Astrocyte (in vitro differentiated cells and primary cell): ENCODE results near the gene RPUSD1. TPM values are rescaled to one million over a fixed set of nuclear protein-coding genes. Genes with fewer than 3 reads are reported as not detected.

Source experiments
- DNase-seq: peaks from one replicate; pipeline ENCODE4 v3.0.0-alpha.2; 2010; ENCODE audit warnings: low read depth
- FAIRE-seq: peaks from 2 replicates; lab custom pipeline; 2011; peaks lifted over from hg19 to GRCh38; lab: Jason Lieb, UNC
- H2AFZ ChIP-seq: 2 replicates; pipeline ENCODE4 v1.6.0; 2012; ENCODE audit warnings: low read depth, low read length, inconsistent platforms
- H3K27ac ChIP-seq: 2 replicates; pipeline ENCODE4 v1.5.1; 2011; ENCODE audit warnings: low read depth, low read length, inconsistent platforms
- H3K27me3 ChIP-seq: 2 replicates; pipeline ENCODE4 v1.6.0; 2011; ENCODE audit warnings: low read length, inconsistent platforms; ENCODE audit not compliant: insufficient read depth
- H3K36me3 ChIP-seq: 2 replicates; pipeline ENCODE4 v1.5.1; 2011; ENCODE audit warnings: low read length, inconsistent platforms; ENCODE audit not compliant: insufficient read depth
- H3K4me1 ChIP-seq: 2 replicates; pipeline ENCODE4 v1.5.1; 2011; ENCODE audit warnings: low read length, inconsistent platforms; ENCODE audit not compliant: insufficient read depth
- H3K4me2 ChIP-seq: 2 replicates; pipeline ENCODE4 v1.6.0; 2012; ENCODE audit warnings: low read length, inconsistent platforms
- H3K4me3 ChIP-seq: 2 replicates; pipeline ENCODE4 v1.5.1; 2011; ENCODE audit warnings: low read depth, mild to moderate bottlenecking, low read length, inconsistent platforms; ENCODE audit not compliant: insufficient read depth
- H3K79me2 ChIP-seq: 2 replicates; pipeline ENCODE4 v1.6.0; 2012; ENCODE audit warnings: mild to moderate bottlenecking, low read length, inconsistent platforms; ENCODE audit not compliant: insufficient read depth
- H3K9ac ChIP-seq: 2 replicates; pipeline ENCODE4 v1.6.0; 2012; ENCODE audit warnings: mild to moderate bottlenecking, low read length, inconsistent platforms
- H3K9me3 ChIP-seq: 2 replicates; pipeline ENCODE4 v1.5.1; 2012; ENCODE audit warnings: low read depth, mild to moderate bottlenecking, low read length, inconsistent platforms; ENCODE audit not compliant: insufficient read depth
- H4K20me1 ChIP-seq: 2 replicates; pipeline ENCODE4 v1.6.0; 2012; ENCODE audit warnings: low read length, inconsistent platforms; ENCODE audit not compliant: insufficient read depth
- H3K27ac Mint-ChIP-seq: one replicate; pipeline ENCODE4 v1.8.0; 2021; ENCODE audit warnings: mild to moderate bottlenecking, mixed read lengths; ENCODE audit not compliant: unreplicated experiment
- H3K27me3 Mint-ChIP-seq: one replicate; pipeline ENCODE4 v1.8.0; 2021; ENCODE audit warnings: low read depth, mixed read lengths; ENCODE audit not compliant: unreplicated experiment
- H3K36me3 Mint-ChIP-seq: one replicate; pipeline ENCODE4 v1.8.0; 2021; ENCODE audit warnings: low read depth, mixed read lengths; ENCODE audit not compliant: unreplicated experiment
- H3K4me1 Mint-ChIP-seq: one replicate; pipeline ENCODE4 v1.8.0; 2021; ENCODE audit warnings: low read depth, mixed read lengths; ENCODE audit not compliant: unreplicated experiment
- H3K4me3 Mint-ChIP-seq: one replicate; pipeline ENCODE4 v1.8.0; 2021; ENCODE audit warnings: mild to moderate bottlenecking, moderate library complexity, mixed read lengths; ENCODE audit not compliant: unreplicated experiment
- H3K9me3 Mint-ChIP-seq: one replicate; pipeline ENCODE4 v1.8.0; 2021; ENCODE audit warnings: mild to moderate bottlenecking, mixed read lengths; ENCODE audit not compliant: unreplicated experiment
- CTCF ChIP-seq: IDR thresholded peaks from 2 replicates; pipeline ENCODE4 v1.5.1; 2011; ENCODE audit warnings: low read depth, mild to moderate bottlenecking, inconsistent platforms, low read length, moderate library complexity; ENCODE audit not compliant: insufficient read depth
- EZH2 ChIP-seq: IDR thresholded peaks from 2 replicates; pipeline ENCODE4 v1.6.1; 2012; ENCODE audit warnings: mild to moderate bottlenecking, low read length, inconsistent platforms; ENCODE audit not compliant: insufficient read depth
- total RNA-seq: library from RNA; stranded (reverse); gene quantifications from 2 replicates; pipeline ENCODE4 v1.2.1, GENCODE V29; 2021

The RPUSD1 gene
- total RNA-seq, 1 donor from 2014 or later: 28.8 TPM

- FAIRE-seq (peak; percentile 13), DNase-seq (peak; percentile 81)
- Histone ChIP-seq H3K27me3 (peaks cover 5% of the 10 kb centered on the region), H3K4me1 (peaks cover 4% of the 10 kb centered on the region), H3K4me3 (peak overlapping the region; percentile 83), H2AFZ (peak overlapping the region; percentile 85), H3K79me2 (no peaks in the 10 kb centered on the region), H3K9ac (peak overlapping the region; percentile 91), H3K4me2 (peak overlapping the region; percentile 88), H3K27ac (peak overlapping the region; percentile 87), H4K20me1 (no peaks in the 10 kb centered on the region), H3K36me3 (no peaks in the 10 kb centered on the region), H3K9me3 (no peaks in the 10 kb centered on the region)
- Mint-ChIP-seq H3K27ac (peak overlapping the region; percentile 94), H3K4me1 (peaks cover 4% of the 10 kb centered on the region), H3K36me3 (peaks cover 8% of the 10 kb centered on the region), H3K27me3 (no peaks in the 10 kb centered on the region), H3K4me3 (peak overlapping the region; percentile 95), H3K9me3 (peaks cover 7% of the 10 kb centered on the region)
- TF ChIP-seq CTCF: no peak
- TF ChIP-seq EZH2: no peak
Measured at GRCh38 chr16:807347-808084, 19.3 kb upstream of the RPUSD1 start.

GRCh38 chr16:805474-805873 is 17.3 kb upstream of the RPUSD1 start:
- no peaks in the 10 kb centered on the region for H3K36me3 ChIP-seq
- TF ChIP-seq EZH2: no peak
- H3K9me3 ChIP-seq: no peaks in the 10 kb centered on the region
- Mint-ChIP-seq H3K4me3 (no peak overlapping the region), H3K4me1 (peaks cover 4% of the 10 kb centered on the region), H3K9me3 (peaks cover 4% of the 10 kb centered on the region), H3K27me3 (no peaks in the 10 kb centered on the region), H3K27ac (no peak overlapping the region), H3K36me3 (peaks cover 8% of the 10 kb centered on the region)
- no peak overlapping the region for H3K27ac ChIP-seq
- no peaks in the 10 kb centered on the region for H4K20me1 ChIP-seq
- no peak overlapping the region for H2AFZ ChIP-seq
- DNase-seq (no peak), FAIRE-seq (no peak)
- no peaks in the 10 kb centered on the region for H3K79me2 ChIP-seq
- H3K4me1 ChIP-seq: peaks cover 4% of the 10 kb centered on the region
- H3K27me3 ChIP-seq: peaks cover 10% of the 10 kb centered on the region
- H3K9ac ChIP-seq: no peak overlapping the region
- no peak overlapping the region for H3K4me3 ChIP-seq
- no peak overlapping the region for H3K4me2 ChIP-seq

GRCh38 chr16:804193-805048 is 16.2 kb upstream of the RPUSD1 start:
- Histone ChIP-seq H3K27ac (no peak overlapping the region), H3K36me3 (no peaks in the 10 kb centered on the region), H3K4me2 (no peak overlapping the region), H3K4me1 (peaks cover 4% of the 10 kb centered on the region), H2AFZ (no peak overlapping the region), H4K20me1 (peaks cover under 1% of the 10 kb centered on the region), H3K27me3 (peaks cover 17% of the 10 kb centered on the region), H3K79me2 (no peaks in the 10 kb centered on the region), H3K4me3 (no peak overlapping the region), H3K9ac (no peak overlapping the region), H3K9me3 (no peaks in the 10 kb centered on the region)
- no peak for FAIRE-seq
- Mint-ChIP-seq H3K27ac (no peak overlapping the region), H3K36me3 (peaks cover 5% of the 10 kb centered on the region), H3K4me3 (peak overlapping the region; percentile 20), H3K4me1 (peaks cover 4% of the 10 kb centered on the region), H3K9me3 (peaks cover 4% of the 10 kb centered on the region), H3K27me3 (no peaks in the 10 kb centered on the region)
- DNase-seq: no peak
- TF ChIP-seq CTCF (no peak), EZH2 (no peak)
